Lower leg skin (tissue), 4 donors: ENCODE data around the gene DHRSX. TPM values are rescaled to one million over a fixed set of nuclear protein-coding genes. Genes with fewer than 3 reads are reported as not detected.

Experiments
- DNase-seq, 2 donors: peaks; one replicate each; pipeline ENCODE4 v3.0.0-alpha.2; 2019; ENCODE audit warnings: low spot score in 2 of 2
- H3K4me3 ChIP-seq: fragments of 200-600 bp; sonication (generic); 2 replicates; pipeline ENCODE4 v1.5.1; 2017; ENCODE audit warnings: mild to moderate bottlenecking, low read depth; ENCODE audit not compliant: poor library complexity, severe bottlenecking
- POLR2A ChIP-seq, 2 donors: fragments of 450-650 bp; IDR thresholded peaks; one replicate each; pipeline ENCODE4 v1.6.1; 2016 to 2017; ENCODE audit warnings: antibody characterized with exemption in 2 of 2, mild to moderate bottlenecking in 1 of 2, moderate library complexity in 1 of 2
- WGBS, 2 donors: methylation state at CpG; one replicate each; pipeline ENCODE4 v1.1.5; 2018; 5-methylcytosine and 5-hydroxymethylcytosine counted together
- intact Hi-C: fragments of 100-400 bp; cut with DNase I; formaldehyde crosslinking; loops from one replicate; pipeline ENCODE4 v1.15.0; 2023; ENCODE audit warnings: low total_unique reads
- total RNA-seq, 4 donors: library from RNA; depleted of rRNA; stranded (reverse); fragments of >200 nt; gene quantifications; one replicate each; pipeline ENCODE4 v1.1.0, GENCODE V29; 2016
- TF ChIP-seq, protein P1 (sequence below), 3 donors: fragments of 450-650 bp; IDR thresholded peaks; one replicate each; pipeline ENCODE4 v1.5.1; 2016; ENCODE audit warnings: antibody characterized with exemption in 3 of 3, mild to moderate bottlenecking in 3 of 3, moderate library complexity in 2 of 3

DHRSX gene
- total RNA-seq, 4 donors from 2014 or later: 10.9 to 21.7 (median 16.2) TPM

GRCh38 chrX:2187352-2188115 lies 313.2 kb downstream of the DHRSX start:
- 82 to 93% methylated on average over 11 to 15 of the region's 15 CpGs for WGBS, 2 donors
- no peak for DNase-seq
- intact Hi-C loops: no loop called here
- TF ChIP-seq POLR2A (IDR thresholded peaks at IDR 0.05): no peak
- TF ChIP-seq, protein P1, sequence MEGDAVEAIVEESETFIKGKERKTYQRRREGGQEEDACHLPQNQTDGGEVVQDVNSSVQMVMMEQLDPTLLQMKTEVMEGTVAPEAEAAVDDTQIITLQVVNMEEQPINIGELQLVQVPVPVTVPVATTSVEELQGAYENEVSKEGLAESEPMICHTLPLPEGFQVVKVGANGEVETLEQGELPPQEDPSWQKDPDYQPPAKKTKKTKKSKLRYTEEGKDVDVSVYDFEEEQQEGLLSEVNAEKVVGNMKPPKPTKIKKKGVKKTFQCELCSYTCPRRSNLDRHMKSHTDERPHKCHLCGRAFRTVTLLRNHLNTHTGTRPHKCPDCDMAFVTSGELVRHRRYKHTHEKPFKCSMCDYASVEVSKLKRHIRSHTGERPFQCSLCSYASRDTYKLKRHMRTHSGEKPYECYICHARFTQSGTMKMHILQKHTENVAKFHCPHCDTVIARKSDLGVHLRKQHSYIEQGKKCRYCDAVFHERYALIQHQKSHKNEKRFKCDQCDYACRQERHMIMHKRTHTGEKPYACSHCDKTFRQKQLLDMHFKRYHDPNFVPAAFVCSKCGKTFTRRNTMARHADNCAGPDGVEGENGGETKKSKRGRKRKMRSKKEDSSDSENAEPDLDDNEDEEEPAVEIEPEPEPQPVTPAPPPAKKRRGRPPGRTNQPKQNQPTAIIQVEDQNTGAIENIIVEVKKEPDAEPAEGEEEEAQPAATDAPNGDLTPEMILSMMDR (IDR thresholded peaks at IDR 0.05): no peak
- H3K4me3 ChIP-seq: no peak overlapping the region

GRCh38 chrX:2185341-2186082 lies 315.3 kb downstream of the DHRSX start:
- H3K4me3 ChIP-seq: no peak overlapping the region
- WGBS, 2 donors: 87 to 93% methylated on average over 25 of the region's 25 CpGs
- intact Hi-C loops: no loop called here
- TF ChIP-seq, protein P1 (IDR thresholded peaks at IDR 0.05): no peak
- TF ChIP-seq POLR2A (IDR thresholded peaks at IDR 0.05): no peak
- DNase-seq: no peak

DNA sequence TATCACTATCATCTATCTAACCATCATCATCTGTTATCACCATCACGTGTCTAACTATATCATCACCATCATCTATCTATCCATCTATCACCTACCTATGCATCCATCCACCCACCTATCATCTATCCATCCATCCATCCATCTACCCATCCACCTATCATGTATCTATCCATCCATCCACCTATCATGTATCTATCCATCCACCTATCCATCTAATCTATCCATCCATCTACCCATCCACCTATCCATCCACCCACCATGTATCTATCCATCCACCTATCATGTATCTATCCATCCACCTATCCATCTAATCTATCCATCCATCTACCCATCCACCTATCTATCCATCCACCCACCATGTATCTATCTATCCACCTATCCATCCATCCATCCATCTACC lies 316.7 kb downstream of the DHRSX start:
- intact Hi-C loops: no loop called here
- WGBS, 2 donors: 91 to 94% methylated on average over 1 of the region's 1 CpG
- H3K4me3 ChIP-seq: no peak overlapping the region
- TF ChIP-seq, protein P1 (IDR thresholded peaks at IDR 0.05): no peak
- TF ChIP-seq POLR2A (IDR thresholded peaks at IDR 0.05): no peak
- DNase-seq: no peak

DNA sequence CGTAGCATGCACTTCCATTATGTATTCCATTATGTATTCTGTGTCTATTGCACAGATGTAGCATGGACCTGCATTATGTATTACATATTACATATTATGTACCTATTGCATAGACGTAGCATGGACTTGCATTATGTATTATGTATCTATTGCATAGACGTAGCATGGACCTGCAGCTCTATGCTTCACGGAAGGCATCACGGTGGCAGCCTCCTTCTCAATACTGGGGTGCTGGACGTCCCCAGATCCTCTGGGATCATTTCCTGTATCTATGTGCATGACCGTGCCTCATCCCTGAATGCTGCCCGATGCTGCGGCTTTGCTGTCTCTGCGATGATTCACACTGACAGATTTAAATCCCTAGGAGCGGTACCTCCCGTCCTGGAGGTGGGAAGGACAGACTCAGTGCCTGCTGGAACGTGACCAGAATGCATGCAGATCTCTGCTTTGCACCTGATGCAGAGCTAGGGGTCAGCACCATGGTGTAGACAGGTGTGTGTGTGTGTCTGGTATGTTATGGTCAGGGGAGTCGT lies 317.5 kb downstream of the DHRSX start:
- no peak for DNase-seq
- H3K4me3 ChIP-seq: no peak overlapping the region
- TF ChIP-seq, protein P1 (IDR thresholded peaks at IDR 0.05): no peak
- no peak for TF ChIP-seq POLR2A (IDR thresholded peaks at IDR 0.05)
- WGBS, 2 donors: 49 to 66% methylated on average over 14 of the region's 14 CpGs
- intact Hi-C loops: no loop called here

GRCh38 chrX:2177541-2177940 lies 323.2 kb downstream of the DHRSX start:
- H3K4me3 ChIP-seq: no peak overlapping the region
- intact Hi-C loops: no loop called here
- no peak for DNase-seq
- 95 to 96% methylated on average over 14 of the region's 14 CpGs for WGBS, 2 donors
- no peak for TF ChIP-seq POLR2A (IDR thresholded peaks at IDR 0.05)
- TF ChIP-seq, protein P1 (IDR thresholded peaks at IDR 0.05): no peak
